Fibroblast of pulmonary artery (primary cell): ENCODE results near the gene MICU1.

ENCODE experiments used
- DNase-seq: peaks from one replicate; pipeline ENCODE4 v3.0.0-alpha.2; 2010; ENCODE audit warnings: low read depth
- H3K4me3 ChIP-seq: replicated peaks from 2 replicates; pipeline ENCODE4 v1.5.1; 2011; ENCODE audit warnings: low read depth, mild to moderate bottlenecking, control low read depth, low read length, moderate library complexity
- CTCF ChIP-seq: IDR thresholded peaks from 2 replicates; pipeline ENCODE4 v1.5.1; 2011; ENCODE audit warnings: mild to moderate bottlenecking, control low read depth, low read length, inconsistent platforms; ENCODE audit errors: missing control alignments

Gene MICU1

GRCh38 chr10:72421885-72422540 lies 203.9 kb downstream of the MICU1 start:
- H3K4me3 ChIP-seq, result no peak overlapping the region
- no peak for TF ChIP-seq CTCF
- DNase-seq, result no peak

- TF ChIP-seq CTCF, result no peak
- H3K4me3 ChIP-seq, result no peak overlapping the region
- no peak for DNase-seq
Measured at GRCh38 chr10:72419241-72419640, 206.6 kb downstream of the MICU1 start.

- no peak overlapping the region for H3K4me3 ChIP-seq
- no peak for TF ChIP-seq CTCF
- no peak for DNase-seq
Measured at GRCh38 chr10:72418679-72419078, 207.2 kb downstream of the MICU1 start.

GRCh38 chr10:72417971-72418370 lies 207.9 kb downstream of the MICU1 start:
- TF ChIP-seq CTCF, result no peak
- H3K4me3 ChIP-seq, result no peak overlapping the region
- no peak for DNase-seq

- H3K4me3 ChIP-seq, result no peak overlapping the region
- DNase-seq, result no peak
- no peak for TF ChIP-seq CTCF
Measured at GRCh38 chr10:72416661-72417060, 209.2 kb downstream of the MICU1 start.

- no peak overlapping the region for H3K4me3 ChIP-seq
- no peak for DNase-seq
- no peak for TF ChIP-seq CTCF
Measured at GRCh38 chr10:72414642-72415041, 211.2 kb downstream of the MICU1 start.

- no peak for DNase-seq
- H3K4me3 ChIP-seq, result no peak overlapping the region
- TF ChIP-seq CTCF, result no peak
Measured at GRCh38 chr10:72409167-72409566, 216.7 kb downstream of the MICU1 start.
